ENCODE results near the gene PTGES3.
"Not testable (repeated sequence)": the region's sequence is repeated elsewhere in the genome, so short reads cannot be mapped to it uniquely, and the experiment has no call there.

PTGES3 gene

DNA sequence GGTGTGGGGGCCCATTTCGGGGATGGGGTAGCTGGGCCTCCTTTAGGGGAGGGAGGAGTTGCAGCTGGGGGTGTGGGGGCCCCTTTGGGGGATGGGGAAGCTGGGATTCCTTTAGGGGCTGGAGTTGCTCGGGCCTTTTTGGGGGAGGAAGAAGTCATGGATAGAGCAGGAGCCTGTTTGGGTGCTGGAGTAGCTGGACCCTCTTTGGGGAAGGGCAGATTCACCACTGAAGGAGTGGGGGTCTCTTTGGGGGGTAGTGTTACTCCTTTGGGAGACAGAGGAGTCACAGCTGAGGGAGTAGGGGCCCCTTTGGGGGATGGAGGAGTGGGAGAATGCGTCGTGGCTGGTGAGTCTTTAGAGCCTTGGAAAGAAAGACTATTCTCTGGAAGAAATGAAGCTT lies 30.6 kb upstream of the PTGES3 start:
- no peaks in the 10 kb centered on the region for H3K9me3 Mint-ChIP-seq
- DNase-seq (ENCODE audit: low spot score), result no peak
- no peaks in the 10 kb centered on the region for H3K27me3 Mint-ChIP-seq (ENCODE audit: low read depth)
- peaks cover 75% of the 10 kb centered on the region for H3K36me3 Mint-ChIP-seq (ENCODE audit: low read depth)
- H3K4me1 Mint-ChIP-seq (ENCODE audit: low read depth), result peaks cover 63% of the 10 kb centered on the region
- peak overlapping the region; percentile 80 for H3K27ac Mint-ChIP-seq
- H3K4me3 Mint-ChIP-seq, result no peak overlapping the region

DNA sequence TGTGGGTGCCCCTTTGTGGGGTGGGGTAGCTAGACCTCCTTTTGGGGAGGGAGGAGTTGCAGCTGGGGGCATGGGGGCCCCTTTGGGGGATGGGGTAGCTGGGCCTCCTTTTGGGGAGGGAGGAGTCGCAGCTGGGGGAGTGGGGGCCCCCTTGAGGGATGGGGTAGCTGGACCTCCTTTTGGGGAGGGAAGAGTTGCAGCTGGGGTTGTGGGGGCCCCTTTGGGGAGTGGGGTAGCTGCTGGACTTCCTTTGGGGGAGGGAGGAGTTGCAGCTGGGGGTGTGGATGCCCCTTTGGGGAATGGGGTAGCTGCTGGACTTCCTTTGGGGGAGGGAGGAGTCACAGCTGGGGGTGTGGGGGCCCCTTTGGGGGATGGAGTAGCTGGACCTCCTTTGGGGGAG lies 30.1 kb upstream of the PTGES3 start:
- Mint-ChIP-seq H3K4me1 (ENCODE audit: low read depth) (peaks cover 61% of the 10 kb centered on the region), H3K36me3 (ENCODE audit: low read depth) (peaks cover 75% of the 10 kb centered on the region), H3K27me3 (ENCODE audit: low read depth) (no peaks in the 10 kb centered on the region), H3K9me3 (no peaks in the 10 kb centered on the region), H3K4me3 (no peak overlapping the region), H3K27ac (no peak overlapping the region)
- DNase-seq (ENCODE audit: low spot score), result no peak

DNA sequence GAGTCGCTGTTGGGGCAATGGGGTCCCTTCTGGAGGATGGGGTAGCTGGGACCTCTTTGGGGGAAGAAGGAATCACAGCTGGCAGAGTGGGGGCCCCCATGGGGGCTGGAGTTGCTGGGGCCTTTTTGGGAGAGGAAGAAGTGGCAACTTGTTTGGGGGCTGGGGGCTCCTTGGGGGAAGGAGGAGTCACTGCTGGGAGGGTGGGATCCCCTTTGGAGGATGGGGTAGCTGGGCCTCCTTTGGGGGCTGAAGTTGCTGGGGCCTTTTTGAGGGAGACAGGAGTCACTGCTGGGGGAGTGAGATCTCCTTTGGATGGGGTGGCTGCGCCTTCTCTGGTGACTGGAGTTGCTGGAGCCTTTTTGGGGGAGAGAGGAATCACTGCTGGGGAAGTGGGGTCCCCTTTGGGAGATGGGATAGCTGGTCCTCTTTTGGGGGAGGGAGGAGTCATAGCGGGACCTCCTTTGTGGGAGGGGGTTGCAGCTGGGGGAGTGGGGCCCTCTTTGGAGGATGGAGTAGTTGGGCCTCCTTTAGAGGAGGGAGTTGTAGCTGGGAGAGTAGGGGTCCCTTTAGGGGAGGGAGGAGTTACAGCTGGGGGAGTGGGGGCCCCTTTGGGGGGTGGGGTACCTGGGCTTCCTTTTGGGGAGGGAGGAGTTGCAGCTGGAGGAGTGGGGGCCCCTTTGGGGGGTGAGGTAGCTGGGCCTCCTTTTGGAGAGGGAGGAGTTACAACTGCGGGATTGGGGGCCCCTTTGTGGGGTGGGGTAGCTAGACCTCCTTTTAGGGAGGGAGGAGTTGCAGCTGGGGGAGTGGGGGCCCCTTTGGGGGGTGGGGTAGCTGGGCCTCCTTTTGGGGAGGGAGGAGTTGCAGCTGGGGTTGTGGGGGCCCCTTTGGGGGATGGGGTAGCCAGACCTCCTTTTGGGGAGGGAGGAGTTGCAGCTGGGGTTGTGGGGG lies 29.1 kb upstream of the PTGES3 start:
- Mint-ChIP-seq H3K36me3 (ENCODE audit: low read depth) (peaks cover 75% of the 10 kb centered on the region), H3K27me3 (ENCODE audit: low read depth) (no peaks in the 10 kb centered on the region), H3K9me3 (no peaks in the 10 kb centered on the region), H3K27ac (peak overlapping the region; percentile 69), H3K4me3 (no peak overlapping the region), H3K4me1 (ENCODE audit: low read depth) (peaks cover 52% of the 10 kb centered on the region)
- DNase-seq (ENCODE audit: low spot score), result no peak

DNA sequence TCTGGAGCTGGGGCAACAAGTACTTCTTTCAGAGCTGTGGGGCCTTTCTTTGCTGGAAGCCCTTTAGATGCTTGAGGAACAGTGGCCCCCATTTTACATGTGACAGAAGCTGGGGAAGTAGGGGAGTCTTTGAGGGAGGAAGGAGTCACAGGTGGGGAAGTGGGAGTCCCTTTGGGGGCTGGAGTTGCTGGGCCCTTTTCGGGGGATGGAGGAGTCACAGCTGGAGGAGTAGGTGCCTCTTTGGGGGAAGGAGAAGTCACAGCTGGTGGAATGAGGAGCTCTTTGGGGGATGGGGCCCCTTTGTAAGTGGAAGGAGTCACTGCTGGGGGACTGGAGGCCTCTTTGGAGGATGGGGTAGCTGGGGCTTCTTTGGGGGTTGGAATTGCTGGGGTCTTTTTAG lies 28.4 kb upstream of the PTGES3 start:
- DNase-seq (ENCODE audit: low spot score), result no peak
- H3K9me3 Mint-ChIP-seq, result no peaks in the 10 kb centered on the region
- peaks cover 45% of the 10 kb centered on the region for H3K4me1 Mint-ChIP-seq (ENCODE audit: low read depth)
- peak overlapping the region; percentile 69 for H3K27ac Mint-ChIP-seq
- H3K27me3 Mint-ChIP-seq (ENCODE audit: low read depth), result no peaks in the 10 kb centered on the region
- peaks cover 75% of the 10 kb centered on the region for H3K36me3 Mint-ChIP-seq (ENCODE audit: low read depth)
- no peak overlapping the region for H3K4me3 Mint-ChIP-seq

GRCh38 chr12:56715798-56716197 lies 27.7 kb upstream of the PTGES3 start:
- no peaks in the 10 kb centered on the region for H3K27me3 Mint-ChIP-seq (ENCODE audit: low read depth)
- peaks cover 74% of the 10 kb centered on the region for H3K36me3 Mint-ChIP-seq (ENCODE audit: low read depth)
- H3K4me1 Mint-ChIP-seq (ENCODE audit: low read depth), result peaks cover 40% of the 10 kb centered on the region
- DNase-seq (ENCODE audit: low spot score), result no peak
- peak overlapping the region; percentile 40 for H3K27ac Mint-ChIP-seq
- H3K9me3 Mint-ChIP-seq, result no peaks in the 10 kb centered on the region
- no peak overlapping the region for H3K4me3 Mint-ChIP-seq

DNA sequence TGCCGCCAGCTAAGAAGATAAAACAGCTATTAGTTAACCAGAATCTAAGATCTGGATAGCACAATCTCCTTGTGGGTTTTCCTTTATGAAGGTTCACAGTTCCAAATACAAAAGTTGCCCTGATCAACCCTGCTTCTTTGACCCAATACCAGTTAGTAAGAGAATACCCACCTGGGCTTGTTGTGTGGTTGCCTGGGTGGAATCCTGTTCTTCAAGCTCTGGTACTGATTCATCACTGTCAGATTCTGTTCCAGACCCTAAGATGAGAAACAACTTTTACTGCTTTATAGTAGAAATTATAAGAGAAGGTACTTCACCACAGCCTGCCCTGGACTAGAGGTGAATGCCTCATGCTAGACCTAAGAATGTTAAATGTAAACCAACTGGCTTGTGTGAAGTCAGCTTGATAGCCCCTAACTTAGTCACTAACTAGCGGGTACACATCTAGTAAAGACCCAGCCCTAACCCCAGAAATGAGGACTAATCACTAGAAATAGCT lies 26.4 kb upstream of the PTGES3 start:
- peaks cover 60% of the 10 kb centered on the region for H3K36me3 Mint-ChIP-seq (ENCODE audit: low read depth)

GRCh38 chr12:56713345-56713744 lies 25.3 kb upstream of the PTGES3 start:
- H3K36me3 Mint-ChIP-seq (ENCODE audit: low read depth), result peaks cover 52% of the 10 kb centered on the region

More for the DNA sequence above, 26.4 kb upstream of the PTGES3 start:
- no peak for DNase-seq (ENCODE audit: low spot score)
- Mint-ChIP-seq H3K27me3 (ENCODE audit: low read depth) (no peaks in the 10 kb centered on the region), H3K9me3 (no peaks in the 10 kb centered on the region), H3K4me1 (ENCODE audit: low read depth) (peaks cover 26% of the 10 kb centered on the region), H3K4me3 (no peak overlapping the region), H3K27ac (no peak overlapping the region)

DNA sequence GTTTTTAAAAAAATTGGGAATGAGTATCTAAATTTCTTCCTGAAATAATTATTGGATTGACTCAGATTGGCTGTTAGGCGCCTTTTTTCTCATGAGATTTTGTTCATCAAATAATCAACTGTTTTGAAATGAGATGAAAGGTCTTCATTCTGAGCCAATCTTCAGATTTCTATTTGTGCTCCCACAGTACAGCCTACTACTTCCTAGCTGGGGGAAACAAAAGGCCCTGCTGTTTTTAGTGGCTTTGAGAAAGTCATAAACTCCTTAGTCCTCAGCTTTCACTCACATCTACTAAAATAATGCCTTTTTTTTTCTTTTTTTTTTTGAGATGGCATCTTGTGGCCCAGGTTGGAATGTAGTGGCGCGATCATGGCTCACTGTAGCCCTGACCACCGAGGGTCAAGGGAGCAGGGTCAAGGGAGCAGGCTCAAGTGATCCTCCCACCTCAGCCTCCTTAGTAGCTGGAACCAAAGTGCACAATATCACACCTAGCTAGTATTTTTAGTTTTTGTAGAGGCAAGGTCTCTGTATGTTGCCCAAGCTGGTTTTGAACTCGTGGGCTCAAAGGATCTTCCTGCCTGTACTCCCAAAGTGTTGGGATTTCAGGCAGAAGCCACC lies 21.8 kb upstream of the PTGES3 start:
- H3K4me3 Mint-ChIP-seq, result no peak overlapping the region
- H3K36me3 Mint-ChIP-seq (ENCODE audit: low read depth), result peaks cover 36% of the 10 kb centered on the region
- no peaks in the 10 kb centered on the region for H3K9me3 Mint-ChIP-seq
- DNase-seq (ENCODE audit: low spot score), result no peak
- no peaks in the 10 kb centered on the region for H3K27me3 Mint-ChIP-seq (ENCODE audit: low read depth)
- H3K4me1 Mint-ChIP-seq (ENCODE audit: low read depth), result peaks cover 1% of the 10 kb centered on the region
- no peak overlapping the region for H3K27ac Mint-ChIP-seq

More at GRCh38 chr12:56713345-56713744, 25.3 kb upstream of the PTGES3 start:
- H3K9me3 Mint-ChIP-seq, result no peaks in the 10 kb centered on the region
- DNase-seq (ENCODE audit: low spot score), result no peak
- H3K4me1 Mint-ChIP-seq (ENCODE audit: low read depth), result peaks cover 17% of the 10 kb centered on the region
- no peak overlapping the region for H3K27ac Mint-ChIP-seq
- H3K27me3 Mint-ChIP-seq (ENCODE audit: low read depth), result no peaks in the 10 kb centered on the region
- no peak overlapping the region for H3K4me3 Mint-ChIP-seq

- not testable (repeated sequence) for H3K27ac Mint-ChIP-seq; H3K36me3 Mint-ChIP-seq (ENCODE audit: low read depth); H3K9me3 Mint-ChIP-seq; H3K4me3 Mint-ChIP-seq; H3K27me3 Mint-ChIP-seq (ENCODE audit: low read depth); DNase-seq (ENCODE audit: low spot score); H3K4me1 Mint-ChIP-seq (ENCODE audit: low read depth)
These were observed 16.4 kb upstream of the PTGES3 start for GRCh38 chr12:56704522-56704921.

DNA sequence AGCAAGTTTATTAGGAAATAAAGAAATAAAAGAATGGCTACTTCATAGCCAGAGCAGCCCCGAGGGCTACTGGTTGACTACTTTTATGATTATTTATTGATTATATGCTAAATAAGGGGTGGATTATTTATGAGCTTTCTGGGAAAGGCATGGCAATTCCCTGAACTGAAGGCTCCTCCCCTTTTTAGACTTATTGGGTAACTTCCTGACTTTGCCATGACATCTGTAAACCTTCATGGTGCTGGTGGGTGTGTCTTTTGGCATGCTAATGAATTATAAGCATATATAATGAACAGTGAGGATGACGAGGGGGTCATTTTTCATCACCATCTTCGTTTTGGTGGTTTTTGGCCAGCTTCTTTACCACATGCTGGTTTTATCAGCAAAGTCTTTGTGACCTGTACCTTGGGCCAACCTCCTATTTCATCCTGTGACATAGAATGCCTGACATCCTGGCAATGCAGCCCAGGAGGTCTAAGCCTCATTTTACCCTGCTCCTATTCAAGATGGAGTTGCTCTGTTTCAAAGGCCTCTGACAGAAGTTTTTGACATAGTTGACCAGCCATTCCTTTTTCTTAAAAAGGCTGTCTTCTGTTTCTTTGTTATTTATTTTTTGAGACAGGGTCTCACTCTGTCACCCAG lies 11.1 kb upstream of the PTGES3 start:
- no peak for DNase-seq (ENCODE audit: low spot score)
- Mint-ChIP-seq H3K36me3 (ENCODE audit: low read depth) (no peaks in the 10 kb centered on the region), H3K4me1 (ENCODE audit: low read depth) (peaks cover 4% of the 10 kb centered on the region), H3K9me3 (no peaks in the 10 kb centered on the region), H3K27me3 (ENCODE audit: low read depth) (peaks cover 4% of the 10 kb centered on the region), H3K27ac (no peak overlapping the region), H3K4me3 (no peak overlapping the region)

DNA sequence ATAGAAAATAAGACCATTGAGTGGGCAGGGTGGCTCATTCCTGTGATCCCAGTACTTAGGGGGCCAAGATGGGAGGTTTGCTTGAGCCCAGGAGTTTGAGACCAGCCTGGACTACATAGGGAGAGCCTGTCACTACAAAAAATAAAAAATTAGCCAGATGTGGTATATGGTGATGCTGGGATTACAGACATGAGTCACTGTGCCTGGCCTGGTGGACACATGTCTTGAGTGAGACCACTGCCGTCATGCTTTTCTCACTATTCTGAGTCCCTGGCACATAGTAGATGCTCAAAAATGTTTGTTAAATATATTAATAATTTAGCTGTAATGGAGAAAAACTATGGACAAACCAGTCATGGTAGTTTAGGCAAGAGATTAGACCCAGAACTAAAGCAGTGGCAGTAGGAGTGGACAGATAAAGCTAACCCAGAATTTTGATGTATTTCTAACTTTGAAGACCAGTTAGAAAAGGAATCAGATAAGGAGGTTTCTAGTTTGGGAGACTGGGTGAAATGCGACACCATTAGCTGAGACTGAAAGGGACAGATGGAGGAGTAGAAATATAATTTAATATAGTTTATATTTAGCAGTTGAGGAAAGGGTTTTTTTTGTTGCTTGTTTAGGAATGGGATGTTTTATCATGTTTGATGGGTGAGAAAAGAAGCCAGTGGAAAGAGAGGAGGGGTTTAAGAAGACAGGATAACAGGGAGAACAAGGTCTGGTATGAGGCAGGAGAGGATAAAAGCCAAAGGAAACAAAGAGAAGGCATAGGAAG lies 7.4 kb upstream of the PTGES3 start:
- Mint-ChIP-seq H3K27me3 (ENCODE audit: low read depth) (no peaks in the 10 kb centered on the region), H3K9me3 (no peaks in the 10 kb centered on the region), H3K36me3 (ENCODE audit: low read depth) (no peaks in the 10 kb centered on the region), H3K27ac (no peak overlapping the region), H3K4me3 (no peak overlapping the region), H3K4me1 (ENCODE audit: low read depth) (peaks cover 2% of the 10 kb centered on the region)
- no peak for DNase-seq (ENCODE audit: low spot score)

- Mint-ChIP-seq H3K4me3 (no peak overlapping the region), H3K9me3 (no peaks in the 10 kb centered on the region), H3K4me1 (ENCODE audit: low read depth) (peaks cover 2% of the 10 kb centered on the region), H3K27ac (no peak overlapping the region), H3K27me3 (ENCODE audit: low read depth) (no peaks in the 10 kb centered on the region), H3K36me3 (ENCODE audit: low read depth) (no peaks in the 10 kb centered on the region)
- no peak for DNase-seq (ENCODE audit: low spot score)
These were observed 6.1 kb upstream of the PTGES3 start for GRCh38 chr12:56694161-56694560.

- H3K9me3 Mint-ChIP-seq, result no peaks in the 10 kb centered on the region
- H3K4me3 Mint-ChIP-seq, result peak overlapping the region; percentile 100
- H3K36me3 Mint-ChIP-seq (ENCODE audit: low read depth), result peaks cover 32% of the 10 kb centered on the region
- H3K4me1 Mint-ChIP-seq (ENCODE audit: low read depth), result peaks cover 21% of the 10 kb centered on the region
- H3K27ac Mint-ChIP-seq, result peak overlapping the region; percentile 100
- no peaks in the 10 kb centered on the region for H3K27me3 Mint-ChIP-seq (ENCODE audit: low read depth)
- no peak for DNase-seq (ENCODE audit: low spot score)
These were observed 694 bp upstream of the PTGES3 start for GRCh38 chr12:56688846-56689109.
